GM18870 (cell line): Measurements from ENCODE around the gene RNF145.
"Not testable (repeated sequence)": the region's sequence is repeated elsewhere in the genome, so short reads cannot be mapped to it uniquely, and the experiment has no call there.

Source experiments
- ATAC-seq: cut with Tn5 transposase; IDR thresholded peaks from one replicate; pipeline ENCODE4 v1.9.1; 2021; ENCODE audit warnings: moderate library complexity; ENCODE audit not compliant: unreplicated experiment

Gene RNF145

GRCh38 chr5:159163027-159163700 is 46.2 kb downstream of the RNF145 start:
- no peak for ATAC-seq

GRCh38 chr5:159161361-159162214 is 47.8 kb downstream of the RNF145 start:
- no peak for ATAC-seq

- not testable (repeated sequence) for ATAC-seq
Observed at GRCh38 chr5:159158553-159159091, 50.7 kb downstream of the RNF145 start.

GRCh38 chr5:159157552-159157951 is 51.8 kb downstream of the RNF145 start:
- no peak for ATAC-seq

- peak; percentile 57 for ATAC-seq
Observed at GRCh38 chr5:159156426-159157238, 52.7 kb downstream of the RNF145 start.

GRCh38 chr5:159155960-159156359 is 53.4 kb downstream of the RNF145 start:
- ATAC-seq: no peak

- ATAC-seq: no peak
Observed at GRCh38 chr5:159152876-159153275, 56.5 kb downstream of the RNF145 start.

GRCh38 chr5:159149085-159149484 is 60.3 kb downstream of the RNF145 start:
- no peak for ATAC-seq

- ATAC-seq: no peak
Observed at GRCh38 chr5:159147976-159148375, 61.4 kb downstream of the RNF145 start.

GRCh38 chr5:159146839-159147238 is 62.5 kb downstream of the RNF145 start:
- no peak for ATAC-seq

GRCh38 chr5:159145160-159145559 is 64.2 kb downstream of the RNF145 start:
- not testable (repeated sequence) for ATAC-seq

- no peak for ATAC-seq
Observed at GRCh38 chr5:159139802-159140201, 69.6 kb downstream of the RNF145 start.

GRCh38 chr5:159135896-159136531 is 73.3 kb downstream of the RNF145 start:
- no peak for ATAC-seq

GRCh38 chr5:159133041-159133741 is 76.2 kb downstream of the RNF145 start:
- no peak for ATAC-seq

- no peak for ATAC-seq
Observed at GRCh38 chr5:159132429-159133040, 76.8 kb downstream of the RNF145 start.

GRCh38 chr5:159131951-159132350 is 77.4 kb downstream of the RNF145 start:
- ATAC-seq: no peak

- ATAC-seq: no peak
Observed at GRCh38 chr5:159130871-159131270, 78.5 kb downstream of the RNF145 start.

GRCh38 chr5:159128070-159128541 is 81.2 kb downstream of the RNF145 start:
- ATAC-seq: no peak

GRCh38 chr5:159123700-159124099 is 85.7 kb downstream of the RNF145 start:
- no peak for ATAC-seq
